ENCODE results near the gene CSF1.

DNA sequence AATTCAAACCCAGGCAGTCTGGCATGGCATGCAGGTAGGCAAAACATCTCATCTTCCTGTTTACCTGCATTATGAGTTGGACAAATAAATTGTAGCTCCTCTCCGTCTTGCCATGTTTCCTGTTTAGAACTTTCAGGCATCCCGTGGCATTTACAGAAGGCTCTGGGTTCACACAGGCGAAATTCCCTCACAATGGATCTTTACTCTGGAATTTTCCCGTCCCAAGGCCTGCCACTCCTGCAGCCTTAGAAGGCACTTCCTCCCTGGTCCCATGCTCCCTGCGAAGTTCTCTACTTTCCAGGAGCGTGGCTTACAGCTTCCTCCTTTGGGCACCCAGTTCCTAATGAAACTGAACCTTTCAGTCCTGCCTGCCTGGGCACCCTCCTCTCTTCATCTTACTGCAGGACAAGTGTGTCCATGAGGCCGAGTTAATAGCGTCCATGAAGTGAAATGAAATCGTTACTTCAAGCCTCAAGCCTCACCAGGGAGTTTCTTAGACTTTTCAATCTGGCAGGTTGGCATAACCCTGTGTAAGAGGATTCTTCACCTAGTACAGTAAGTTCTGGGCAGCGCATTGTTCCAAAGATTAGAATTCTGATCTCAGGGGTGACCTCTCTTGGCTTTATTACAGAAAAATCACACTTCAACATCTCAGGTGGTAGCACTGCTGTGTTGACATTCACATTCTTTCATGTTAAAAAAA is 37.1 kb downstream of the CSF1 start:
- TF ChIP-seq ZNF384 (IDR thresholded peaks at IDR 0.05) (no peak), SP1 (IDR thresholded peaks at IDR 0.05) (no peak)
